Germinal center (tissue), 1 donor: ENCODE measurements around the gene CSNK1G1.
"Not testable (repeated sequence)": the region's sequence is repeated elsewhere in the genome, so short reads cannot be mapped to it uniquely, and the experiment has no call there.

Experiments used
- DNase-seq: peaks from one replicate; pipeline ENCODE4 v3.0.0; 2012; ENCODE audit warnings: mixed read lengths, low spot score

CSNK1G1 gene

GRCh38 chr15:64287953-64288352 is 68.0 kb downstream of the CSNK1G1 start:
- no peak for DNase-seq

GRCh38 chr15:64286473-64286872 is 69.5 kb downstream of the CSNK1G1 start:
- DNase-seq = no peak

- no peak for DNase-seq
These were observed 70.1 kb downstream of the CSNK1G1 start for GRCh38 chr15:64285871-64286270.

GRCh38 chr15:64285150-64285549 is 70.8 kb downstream of the CSNK1G1 start:
- DNase-seq = no peak

- DNase-seq = no peak
These were observed 71.9 kb downstream of the CSNK1G1 start for GRCh38 chr15:64284042-64284441.

- no peak for DNase-seq
These were observed 73.3 kb downstream of the CSNK1G1 start for GRCh38 chr15:64282701-64283100.

- no peak for DNase-seq
These were observed 76.8 kb downstream of the CSNK1G1 start for GRCh38 chr15:64279131-64279530.

GRCh38 chr15:64275934-64276333 is 80.0 kb downstream of the CSNK1G1 start:
- no peak for DNase-seq

GRCh38 chr15:64274341-64274950 is 81.5 kb downstream of the CSNK1G1 start:
- DNase-seq = peak; percentile 5

GRCh38 chr15:64267331-64267973 is 88.5 kb downstream of the CSNK1G1 start:
- DNase-seq = no peak

- DNase-seq = not testable (repeated sequence)
These were observed 90.8 kb downstream of the CSNK1G1 start for GRCh38 chr15:64265188-64265587.

GRCh38 chr15:64264502-64264901 is 91.5 kb downstream of the CSNK1G1 start:
- DNase-seq = no peak

- peak; percentile 9 for DNase-seq
These were observed 92.4 kb downstream of the CSNK1G1 start for GRCh38 chr15:64263567-64263966.

- DNase-seq = no peak
These were observed 99.9 kb downstream of the CSNK1G1 start for GRCh38 chr15:64256051-64256450.

GRCh38 chr15:64251658-64252057 is 104.3 kb downstream of the CSNK1G1 start:
- no peak for DNase-seq

GRCh38 chr15:64251121-64251520 is 104.9 kb downstream of the CSNK1G1 start:
- DNase-seq = no peak

- no peak for DNase-seq
These were observed 105.9 kb downstream of the CSNK1G1 start for GRCh38 chr15:64249883-64250575.

GRCh38 chr15:64249406-64249805 is 106.6 kb downstream of the CSNK1G1 start:
- DNase-seq = no peak

GRCh38 chr15:64247906-64248541 is 107.9 kb downstream of the CSNK1G1 start:
- no peak for DNase-seq

GRCh38 chr15:64247535-64247905 is 108.5 kb downstream of the CSNK1G1 start:
- no peak for DNase-seq

GRCh38 chr15:64246364-64247189 is 109.4 kb downstream of the CSNK1G1 start:
- DNase-seq = no peak

- DNase-seq = no peak
These were observed 110.6 kb downstream of the CSNK1G1 start for GRCh38 chr15:64245405-64245804.
